Nucleus accumbens (tissue), 56 donors: ENCODE measurements around the gene ENPP7.
"Not testable (repeated sequence)": the region's sequence is repeated elsewhere in the genome, so short reads cannot be mapped to it uniquely, and the experiment has no call there.

Experiments
- DNase-seq, 56 donors: peaks; one replicate each; lab custom pipeline; 2025; lab: John Stamatoyannopoulos, UW

ENPP7 gene

DNA sequence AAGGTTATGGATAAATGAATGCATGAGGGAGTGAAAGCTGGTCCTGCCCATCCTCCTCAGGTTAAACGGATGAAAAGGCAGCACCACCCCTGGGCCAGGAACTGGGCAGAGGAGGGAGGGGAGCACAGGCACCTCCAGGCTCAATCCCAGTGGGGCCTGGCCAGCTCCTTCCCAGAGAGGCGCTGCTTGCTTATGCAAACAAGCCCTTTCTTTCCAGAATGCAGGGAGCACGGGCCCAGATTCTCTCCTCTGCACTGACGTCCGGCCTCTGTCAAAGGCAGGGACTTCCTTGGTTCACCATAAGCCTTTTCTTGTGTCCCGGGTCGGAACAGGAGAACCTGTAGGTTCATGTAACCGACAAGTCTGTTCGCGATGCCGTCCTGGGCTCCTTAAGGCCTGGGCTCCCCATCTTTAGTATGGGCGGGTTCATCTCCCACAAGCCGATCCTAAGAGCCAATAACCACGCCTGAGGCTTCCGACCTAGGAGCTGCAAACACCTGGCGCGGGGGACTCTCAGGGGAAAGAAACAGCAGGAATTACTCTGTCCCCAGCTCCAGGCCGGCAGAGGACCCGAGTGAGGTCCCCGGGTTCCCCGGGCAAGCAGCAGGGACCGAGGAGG is 16.3 kb downstream of the ENPP7 start:
- DNase-seq: peak in 7 of 56 donors; percentile 24 to 45 (median 36)

- peak in 27 of 56 donors; percentile 4 to 66 (median 32) for DNase-seq
Observed at GRCh38 chr17:79747508-79748294, 17.0 kb downstream of the ENPP7 start.

- DNase-seq: no peak
Observed at GRCh38 chr17:79748295-79749099, 17.8 kb downstream of the ENPP7 start.

GRCh38 chr17:79749156-79749815 is 18.5 kb downstream of the ENPP7 start:
- DNase-seq: no peak

DNA sequence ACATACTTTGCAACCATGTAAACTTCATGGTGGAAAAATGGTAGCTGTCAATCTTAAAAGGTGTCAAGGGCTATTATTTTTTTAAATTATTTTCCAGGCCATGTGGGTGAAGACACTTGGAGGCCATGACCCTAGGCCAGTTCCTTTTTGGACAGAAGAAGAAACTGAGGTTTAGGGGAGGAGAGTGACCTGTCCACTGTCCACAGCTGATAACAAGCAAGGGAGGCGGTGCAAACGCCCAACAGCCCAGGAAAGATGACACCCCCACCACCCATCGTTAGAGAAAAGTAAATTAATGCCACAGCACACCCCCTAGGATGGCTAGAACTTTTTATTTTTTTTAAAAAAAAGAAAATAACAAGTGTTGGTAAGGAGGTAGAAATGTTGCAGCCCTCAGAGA is 19.2 kb downstream of the ENPP7 start:
- no peak for DNase-seq

DNA sequence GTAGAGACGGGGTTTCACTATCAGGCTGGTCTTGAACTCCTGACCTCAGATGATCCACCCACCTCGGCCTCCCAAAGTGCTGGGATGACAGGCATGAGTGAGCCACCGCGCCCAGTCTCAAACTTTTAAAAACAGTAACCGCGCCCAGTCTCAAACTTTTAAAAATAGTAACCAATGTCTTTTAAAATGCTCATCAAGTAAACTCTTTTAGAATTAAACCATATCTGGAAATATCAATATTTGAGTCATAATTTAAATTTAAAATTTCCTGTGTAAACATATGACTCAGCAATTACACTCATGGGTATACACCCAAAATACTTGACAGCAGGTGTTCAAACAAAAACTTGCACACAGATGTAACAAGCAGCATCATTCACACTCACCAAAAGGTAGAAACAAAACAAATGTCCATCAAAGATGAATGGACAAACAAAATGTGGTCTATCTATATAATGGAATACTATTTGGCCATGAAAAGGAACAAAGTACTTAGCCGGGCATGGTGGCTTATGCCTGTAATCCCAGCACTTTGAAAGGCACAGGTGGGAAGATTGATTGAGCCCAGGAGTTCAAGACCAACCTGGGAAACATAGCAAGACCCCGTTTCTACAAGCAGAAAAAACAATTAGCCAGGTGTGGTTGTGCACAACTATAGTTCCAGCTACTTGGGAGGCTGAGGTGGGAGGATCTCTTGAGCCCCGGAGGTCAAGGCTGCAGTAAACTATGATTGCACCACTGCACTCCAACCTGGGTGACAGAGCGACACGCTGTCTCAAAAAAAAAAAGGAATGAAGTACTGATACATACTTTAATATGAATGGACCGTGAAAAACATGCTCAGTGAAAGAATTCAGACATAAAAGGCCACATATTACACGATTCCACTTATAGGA is 20.2 kb downstream of the ENPP7 start:
- DNase-seq: no peak

DNA sequence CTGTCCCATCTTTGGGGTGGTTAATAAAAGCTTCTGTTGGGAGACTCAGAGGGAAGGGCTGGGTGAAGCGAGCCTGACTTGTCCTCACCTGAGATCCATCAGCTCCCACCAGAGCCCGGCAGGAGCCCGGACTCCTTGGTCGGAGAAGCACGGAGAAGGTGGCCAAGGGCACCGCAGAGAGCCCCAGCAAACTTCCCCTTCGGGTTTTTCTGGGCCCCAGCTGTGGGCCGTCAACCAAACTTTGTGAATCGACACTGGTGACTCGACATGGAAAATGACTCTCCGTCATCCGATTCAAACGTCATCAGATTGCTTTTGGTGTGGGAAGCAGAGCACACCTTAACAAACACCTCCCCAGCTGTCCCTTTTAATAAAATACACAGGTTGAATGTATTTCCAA is 21.4 kb downstream of the ENPP7 start:
- DNase-seq: no peak

- DNase-seq: no peak
Observed at GRCh38 chr17:79754370-79754769, 23.6 kb downstream of the ENPP7 start.

- not testable (repeated sequence) for DNase-seq
Observed at GRCh38 chr17:79754903-79755302, 24.2 kb downstream of the ENPP7 start.

DNA sequence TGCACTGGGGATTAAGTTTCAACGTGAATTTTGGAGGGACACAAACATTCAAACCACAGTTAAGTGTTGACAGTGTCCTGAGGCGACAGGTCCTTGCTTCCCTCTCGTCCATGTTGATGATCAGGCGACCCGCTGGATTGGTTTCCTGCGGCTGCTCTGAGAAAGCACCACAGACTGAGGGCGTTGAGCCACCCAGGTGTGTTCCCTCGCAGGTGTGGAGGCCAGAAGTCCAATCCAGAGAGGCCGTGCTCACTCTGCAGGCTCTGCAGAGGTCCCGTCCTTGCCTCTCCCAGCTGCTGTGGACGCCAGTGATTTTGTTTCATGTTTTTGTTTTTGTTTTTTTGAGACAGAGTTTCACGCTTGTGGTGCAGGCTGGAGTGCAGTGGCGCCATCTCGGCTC is 24.8 kb downstream of the ENPP7 start:
- no peak for DNase-seq

- DNase-seq: no peak
Observed at GRCh38 chr17:79757140-79757745, 26.5 kb downstream of the ENPP7 start.

GRCh38 chr17:79758271-79758670 is 27.5 kb downstream of the ENPP7 start:
- no peak for DNase-seq

DNA sequence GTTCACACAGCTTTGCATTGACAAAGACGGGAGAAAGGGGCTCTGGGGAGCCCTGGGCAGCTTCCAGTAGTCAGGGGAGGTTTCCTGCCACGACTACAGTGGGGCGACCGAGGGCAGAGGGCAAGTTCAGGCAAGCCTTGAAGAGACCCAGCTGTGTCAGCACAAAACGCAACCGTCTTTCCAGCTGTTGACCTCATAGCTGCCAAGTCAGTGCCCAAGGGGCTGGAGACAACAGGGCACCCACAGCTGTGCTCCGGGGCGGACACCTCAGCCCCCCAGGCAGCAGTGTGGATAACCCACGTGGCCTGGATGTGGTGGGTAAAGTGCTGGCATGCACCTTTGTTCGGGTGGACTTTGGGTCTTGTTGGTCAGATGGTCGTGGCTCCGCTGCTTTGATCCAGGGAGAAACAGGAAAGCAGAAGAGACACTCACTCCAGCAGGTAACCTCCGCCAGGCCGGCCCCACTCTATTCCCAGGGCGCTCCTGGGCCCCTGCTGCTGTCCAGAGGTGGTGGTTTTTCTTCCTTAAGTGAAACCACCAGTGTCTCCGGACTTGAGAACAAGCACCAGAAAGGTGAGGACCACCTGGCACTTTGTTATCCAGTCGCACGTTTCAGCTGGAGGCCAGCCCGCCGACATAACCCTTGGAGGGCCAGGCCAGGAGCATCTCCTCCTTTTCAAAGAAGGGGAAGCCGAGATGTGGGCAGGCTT is 29.6 kb downstream of the ENPP7 start:
- no peak for DNase-seq

GRCh38 chr17:79761894-79762589 is 31.3 kb downstream of the ENPP7 start:
- DNase-seq: no peak

DNA sequence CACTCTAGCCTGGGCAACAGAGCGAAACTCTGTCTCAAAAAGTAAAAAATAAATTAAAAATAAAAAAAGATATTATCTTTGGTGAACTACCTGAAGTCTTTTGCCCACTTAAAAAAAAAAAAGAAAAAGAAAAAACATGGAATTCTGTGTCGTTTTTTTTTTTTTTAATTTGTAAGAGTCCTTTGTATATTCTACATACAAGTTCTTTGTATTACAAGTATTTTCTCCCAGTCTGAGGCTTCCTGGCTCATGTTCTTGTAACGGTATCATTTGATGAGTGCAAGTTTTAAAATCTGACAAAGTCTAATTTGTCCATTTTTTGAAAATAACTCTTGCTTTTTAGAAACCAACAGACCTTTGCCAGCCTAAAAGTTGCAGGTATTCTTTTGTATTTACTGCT is 35.0 kb downstream of the ENPP7 start:
- DNase-seq: no peak

- no peak for DNase-seq
Observed at GRCh38 chr17:79769570-79770506, 39.1 kb downstream of the ENPP7 start.

GRCh38 chr17:79771276-79771675 is 40.5 kb downstream of the ENPP7 start:
- no peak for DNase-seq
